CD4-positive, alpha-beta T cell treated with Interleukin-6 for 4 hours (primary cell): Measurements from ENCODE around the gene C4BPA.

Experiments used
- DNase-seq: peaks from one replicate; pipeline ENCODE4 v3.0.0-alpha.2; 2020; ENCODE audit warnings: mixed read lengths

The C4BPA gene

GRCh38 chr1:207103892-207104373, at the start of gene C4BPA:
Gene C4BPA (plus strand): TSS chr1:207104233. CDS start chr1:207113026, 8,793 bp downstream.
- no peak for DNase-seq

- no peak for DNase-seq
Measured at GRCh38 chr1:207054491-207054890, 49.5 kb upstream of the C4BPA start.

GRCh38 chr1:207055386-207056001, 48.5 kb upstream of the C4BPA start:
- no peak for DNase-seq

GRCh38 chr1:207056673-207057072, 47.4 kb upstream of the C4BPA start:
- DNase-seq = no peak

GRCh38 chr1:207058252-207058651, 45.8 kb upstream of the C4BPA start:
- DNase-seq = no peak

GRCh38 chr1:207058878-207059867, 44.9 kb upstream of the C4BPA start:
- no peak for DNase-seq

- no peak for DNase-seq
Measured at GRCh38 chr1:207059881-207060280, 44.2 kb upstream of the C4BPA start.

GRCh38 chr1:207060596-207060995, 43.4 kb upstream of the C4BPA start:
- no peak for DNase-seq

GRCh38 chr1:207062058-207062457, 42.0 kb upstream of the C4BPA start:
- DNase-seq = no peak

GRCh38 chr1:207063014-207063413, 41.0 kb upstream of the C4BPA start:
- DNase-seq = no peak

GRCh38 chr1:207064561-207064960, 39.5 kb upstream of the C4BPA start:
- DNase-seq = no peak

- no peak for DNase-seq
Measured at GRCh38 chr1:207067185-207067584, 36.8 kb upstream of the C4BPA start.

- no peak for DNase-seq
Measured at GRCh38 chr1:207067665-207068064, 36.4 kb upstream of the C4BPA start.

GRCh38 chr1:207069061-207069460, 35.0 kb upstream of the C4BPA start:
- peak; percentile 21 for DNase-seq

- no peak for DNase-seq
Measured at GRCh38 chr1:207069858-207070506, 34.1 kb upstream of the C4BPA start.

- DNase-seq = no peak
Measured at GRCh38 chr1:207070811-207071210, 33.2 kb upstream of the C4BPA start.

GRCh38 chr1:207071426-207071825, 32.6 kb upstream of the C4BPA start:
- DNase-seq = no peak

- no peak for DNase-seq
Measured at GRCh38 chr1:207072233-207072632, 31.8 kb upstream of the C4BPA start.

GRCh38 chr1:207073906-207074820, 29.9 kb upstream of the C4BPA start:
- no peak for DNase-seq

GRCh38 chr1:207076181-207076955, 27.7 kb upstream of the C4BPA start:
- no peak for DNase-seq

- DNase-seq = no peak
Measured at GRCh38 chr1:207077012-207077411, 27.0 kb upstream of the C4BPA start.
